ENCODE data around the gene RASAL2.
A peak's percentile ranks its signal among the peaks of the same experiment; 100 is the strongest.
"Not testable (repeated sequence)": the region's sequence is repeated elsewhere in the genome, so short reads cannot be mapped to it uniquely, and the experiment has no call there.

Gene RASAL2

DNA sequence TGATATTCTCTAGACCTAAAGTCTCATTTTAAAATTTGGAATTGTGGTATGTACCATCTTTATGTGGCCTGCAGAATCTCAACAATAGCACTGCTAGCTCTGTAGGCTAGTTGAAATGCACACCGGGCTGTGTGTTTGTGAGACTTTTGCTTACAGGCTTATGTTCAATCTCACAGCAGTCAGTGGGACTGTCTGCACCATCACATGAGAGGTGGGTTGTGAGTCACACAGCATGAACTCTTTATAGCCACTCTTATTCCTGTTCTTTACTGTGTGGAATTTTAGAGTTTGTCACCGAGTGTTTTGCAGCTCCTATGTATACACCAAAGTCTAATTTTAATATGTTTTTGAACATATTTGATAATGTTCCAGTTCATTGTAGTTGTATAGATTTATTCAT lies 74.6 kb downstream of the RASAL2 start:
- peak; percentile 57 for DNase-seq

DNA sequence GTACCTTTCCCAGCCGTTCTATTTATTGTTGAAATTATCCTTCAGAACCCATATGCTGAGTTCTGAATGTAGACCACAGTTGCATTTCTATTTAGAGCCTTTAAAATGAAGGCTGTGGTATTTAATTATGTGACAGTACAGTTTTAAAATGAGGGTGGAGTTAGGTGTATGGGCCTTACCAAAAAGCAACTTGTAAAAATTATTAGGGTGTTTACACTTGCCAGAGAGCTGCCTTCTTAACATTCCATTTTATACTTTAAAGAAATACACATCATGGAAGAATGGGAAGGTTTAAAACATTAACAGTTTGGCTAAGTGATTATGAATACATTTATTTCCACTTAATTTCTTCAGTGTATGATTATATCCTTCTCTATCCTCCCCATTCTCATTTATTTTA lies 75.7 kb downstream of the RASAL2 start:
- no peak for DNase-seq

DNA sequence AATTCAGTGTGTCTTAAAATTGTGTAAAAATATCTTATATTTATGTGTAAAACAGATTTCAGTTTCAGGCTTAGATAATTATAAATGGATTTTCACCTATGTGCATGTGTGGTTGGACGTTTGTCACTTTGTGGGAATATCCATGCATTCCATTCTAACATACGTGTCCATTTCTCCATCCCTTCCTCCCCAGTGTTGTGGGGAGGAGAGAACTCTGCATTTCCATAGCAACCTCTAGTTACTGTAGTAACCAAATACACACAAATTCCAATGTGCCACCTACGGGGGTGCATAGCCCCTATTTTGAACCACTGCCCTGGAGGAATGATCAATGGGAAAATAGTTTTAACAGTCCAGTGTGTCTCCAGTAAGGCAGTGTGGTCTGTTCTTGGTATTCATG lies 79.0 kb downstream of the RASAL2 start:
- DNase-seq, result peak; percentile 37

DNA sequence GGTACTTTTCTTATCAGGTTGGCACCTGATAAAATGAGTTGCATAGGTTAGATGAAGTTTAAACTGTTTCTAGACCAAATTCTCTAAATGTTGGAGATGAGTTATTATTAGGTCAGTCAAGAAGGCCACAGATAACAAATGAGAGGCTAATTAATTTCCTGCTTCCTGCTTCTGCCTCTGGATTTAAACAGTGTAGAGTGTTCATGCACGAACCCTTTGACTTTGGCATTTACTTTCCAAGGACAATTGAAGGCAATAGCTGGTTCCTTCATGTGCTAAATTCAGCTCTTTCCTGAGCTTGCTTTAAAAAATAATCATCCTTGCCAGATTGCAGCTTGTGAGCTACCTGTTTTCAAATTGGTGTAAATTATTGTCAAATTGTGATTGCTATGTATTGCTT lies 80.6 kb downstream of the RASAL2 start:
- no peak for DNase-seq

DNA sequence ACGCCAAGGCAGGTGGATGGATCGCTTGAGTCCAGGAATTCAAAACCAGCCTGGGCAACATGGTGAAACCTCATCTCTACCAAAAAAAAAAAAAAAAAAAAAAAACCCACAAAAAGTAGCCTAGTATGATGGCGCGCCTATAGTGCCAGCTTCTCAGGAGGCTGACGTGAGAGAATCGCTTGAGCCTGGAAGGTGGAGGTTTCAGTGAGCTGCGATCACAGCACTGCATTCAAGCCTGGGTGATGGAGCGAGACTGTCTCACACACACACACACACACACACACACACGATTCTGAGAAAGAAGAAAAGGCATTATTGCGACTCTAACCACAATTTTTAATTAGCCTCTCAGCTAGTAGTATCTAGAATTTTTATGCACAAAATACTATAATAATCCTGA lies 86.5 kb downstream of the RASAL2 start:
- DNase-seq, result no peak

DNA sequence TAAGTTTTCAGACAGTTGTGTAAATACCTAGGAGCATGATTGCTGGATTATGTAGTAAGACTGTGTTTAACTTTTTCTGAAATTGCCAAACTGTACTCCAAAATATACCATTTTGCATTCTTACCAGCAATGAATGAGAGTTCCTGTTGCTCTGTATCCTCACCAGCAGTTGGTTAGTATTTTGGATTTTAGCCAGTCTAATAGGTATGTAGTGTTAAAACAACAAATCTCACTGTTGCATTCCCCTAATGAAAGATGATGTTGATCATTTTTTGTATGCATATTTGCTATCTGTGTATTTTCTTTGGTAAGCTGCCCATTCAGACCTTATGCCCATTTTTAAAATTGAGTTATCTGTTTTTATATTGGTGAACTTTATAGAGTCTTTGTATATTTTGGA lies 89.9 kb downstream of the RASAL2 start:
- peak; percentile 5 for DNase-seq

DNA sequence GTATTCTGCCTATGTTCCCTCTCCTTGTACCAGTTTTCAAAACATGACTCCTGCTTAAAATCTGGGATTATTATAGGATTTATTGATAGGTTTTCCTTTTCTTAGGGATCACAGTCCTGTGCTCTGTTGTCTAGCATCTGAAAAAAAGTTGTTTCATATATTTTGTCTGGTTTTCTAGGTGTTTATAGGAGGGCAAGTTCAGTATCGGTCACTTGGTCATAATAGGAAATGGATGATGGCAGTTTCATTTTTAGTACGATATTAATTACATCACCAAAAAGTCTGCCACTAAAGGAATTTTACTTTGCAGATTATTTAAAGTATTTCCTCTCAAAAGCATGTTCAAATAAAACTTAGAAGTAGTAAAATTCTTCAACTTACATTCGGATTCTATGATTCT lies 94.4 kb downstream of the RASAL2 start:
- DNase-seq, result no peak

DNA sequence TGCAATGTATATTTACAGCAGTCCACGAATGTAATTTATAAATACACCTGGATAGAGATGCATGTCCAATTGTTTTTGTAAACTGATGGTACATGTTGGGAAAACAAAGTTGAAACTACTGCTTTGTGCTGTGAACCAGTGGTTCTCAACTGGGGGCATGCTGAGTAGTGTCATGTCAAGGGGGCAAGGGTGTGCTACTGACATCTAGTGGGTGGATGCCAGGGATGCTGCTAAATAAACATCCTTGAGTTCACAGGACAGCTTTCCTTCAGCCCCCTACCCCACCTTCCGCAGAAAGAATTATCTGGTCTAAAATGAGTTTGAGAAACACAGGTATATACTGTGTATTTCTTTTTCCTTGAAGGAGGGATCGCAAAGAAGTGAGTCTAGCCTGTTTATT lies 95.9 kb downstream of the RASAL2 start:
- peak; percentile 44 for DNase-seq

DNA sequence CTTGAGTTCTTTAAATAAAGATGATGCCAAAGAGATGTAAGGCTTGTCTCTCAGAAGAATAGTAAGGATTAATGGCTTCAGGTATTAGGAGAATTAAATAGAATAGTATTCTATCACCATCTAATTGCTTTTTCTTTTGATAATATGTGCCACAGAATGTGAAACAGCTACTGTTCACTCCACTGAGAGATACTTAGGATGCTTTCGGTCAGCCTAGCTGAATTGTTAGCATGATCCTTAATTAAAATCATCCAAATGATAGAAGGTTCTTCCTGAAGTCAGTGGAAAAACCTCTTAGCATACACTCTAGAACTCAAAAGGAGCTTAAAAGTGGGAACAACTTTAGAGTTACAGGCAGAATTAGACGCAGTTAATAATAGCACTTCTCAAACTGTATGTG lies 97.0 kb downstream of the RASAL2 start:
- DNase-seq, result no peak

DNA sequence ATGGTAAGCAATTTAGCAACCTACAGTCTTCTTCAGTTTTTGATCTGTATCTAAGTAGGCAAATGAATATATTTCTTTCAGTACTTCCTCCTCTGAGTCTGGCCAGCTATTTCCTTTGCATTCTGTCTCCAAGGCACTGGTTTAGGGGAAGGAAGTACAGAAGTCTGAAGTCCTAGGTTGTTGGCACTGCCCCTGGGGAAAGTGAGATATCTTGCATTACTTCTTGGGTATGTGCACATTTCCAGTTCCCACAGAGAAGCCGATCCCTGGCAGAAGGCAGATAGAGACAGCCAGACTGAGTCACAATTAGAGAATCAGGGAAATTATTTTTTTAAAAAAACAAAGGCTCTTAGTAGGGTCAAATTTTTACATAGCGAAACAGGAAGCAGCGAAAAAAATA lies 98.8 kb downstream of the RASAL2 start:
- DNase-seq, result peak; percentile 89

DNA sequence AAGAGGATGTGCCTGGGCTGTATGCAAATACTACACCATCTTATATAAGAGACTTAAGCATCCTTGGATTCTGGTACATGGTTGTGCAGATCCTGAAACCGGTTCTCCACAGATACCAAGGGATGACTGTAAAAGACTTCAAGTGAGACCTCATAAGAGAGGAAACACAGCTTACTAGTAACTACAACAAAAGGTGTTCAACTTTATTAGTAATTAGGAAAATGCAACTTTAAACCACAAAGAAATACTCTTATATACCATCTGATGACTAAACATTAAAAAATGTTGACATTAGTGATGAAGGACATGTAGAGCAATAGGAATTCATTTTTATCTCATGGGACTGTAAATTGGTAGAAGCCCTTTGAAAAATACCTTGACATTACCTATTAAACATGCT lies 102.7 kb downstream of the RASAL2 start:
- peak; percentile 7 for DNase-seq

DNA sequence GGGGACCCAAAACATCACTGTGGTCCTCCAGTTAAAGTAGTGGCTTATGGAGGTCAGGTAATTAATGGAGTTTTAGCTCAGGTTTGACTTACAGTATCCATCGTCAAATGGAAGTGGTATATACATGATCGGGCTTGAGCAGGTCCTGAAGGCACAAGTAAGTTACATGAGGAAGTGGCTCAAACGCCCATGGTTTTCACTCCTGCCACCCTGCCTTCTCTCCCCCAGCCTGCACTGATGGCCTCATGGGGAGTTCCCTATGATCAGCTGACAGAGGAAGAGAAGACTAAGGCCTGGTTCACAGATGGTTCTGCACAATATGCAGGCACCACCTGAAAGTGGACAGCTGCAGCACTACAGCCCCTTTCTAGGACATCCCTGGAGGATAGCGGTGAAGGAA lies 108.2 kb downstream of the RASAL2 start:
- DNase-seq, result not testable (repeated sequence)

DNA sequence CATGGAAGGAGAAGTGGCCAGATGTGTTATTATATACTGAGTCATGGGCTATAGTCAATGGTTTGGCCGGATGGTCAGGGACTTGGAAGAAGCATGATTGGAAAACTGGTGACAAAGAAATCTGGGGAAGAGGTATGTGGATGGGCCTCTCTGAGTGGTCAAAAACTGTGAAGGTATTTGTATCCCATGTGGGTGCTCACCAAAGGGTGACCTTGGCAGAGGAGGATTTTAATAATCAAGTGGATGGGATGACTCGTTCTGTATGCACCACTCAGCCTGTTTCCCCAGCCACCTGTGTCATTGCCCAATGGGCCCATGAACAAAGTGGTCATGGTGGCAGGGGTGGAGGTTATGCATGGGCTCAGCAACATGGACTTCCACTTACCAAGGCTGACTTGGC lies 108.6 kb downstream of the RASAL2 start:
- DNase-seq, result not testable (repeated sequence)

DNA sequence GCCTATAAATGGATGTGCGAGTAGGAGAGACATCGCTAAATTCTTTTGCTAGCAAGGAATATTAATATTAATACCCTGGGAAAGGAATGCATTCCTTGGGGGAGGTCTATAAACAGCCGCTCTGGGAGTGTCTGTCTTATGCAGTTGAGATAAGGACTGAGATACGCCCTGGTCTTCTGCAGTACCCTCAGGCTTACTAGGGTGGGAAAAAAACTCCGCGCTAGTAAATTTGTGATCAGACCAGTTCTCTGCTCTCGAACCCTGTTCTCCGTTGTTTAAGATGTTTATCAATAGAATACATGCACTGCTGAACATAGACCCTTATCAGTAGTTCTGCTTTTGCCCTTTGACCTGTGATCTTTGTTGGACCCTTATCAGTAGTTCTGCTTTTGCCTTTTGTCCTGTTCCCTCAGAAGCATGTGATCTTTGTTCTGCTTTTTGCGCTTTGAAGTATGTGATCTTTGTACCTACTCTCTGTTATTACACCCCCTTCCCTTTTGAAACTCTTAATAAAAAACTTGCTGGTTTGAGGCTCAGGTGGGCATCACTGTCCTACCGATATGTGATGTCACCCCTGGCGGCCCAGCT lies 114.5 kb downstream of the RASAL2 start:
- not testable (repeated sequence) for DNase-seq

DNA sequence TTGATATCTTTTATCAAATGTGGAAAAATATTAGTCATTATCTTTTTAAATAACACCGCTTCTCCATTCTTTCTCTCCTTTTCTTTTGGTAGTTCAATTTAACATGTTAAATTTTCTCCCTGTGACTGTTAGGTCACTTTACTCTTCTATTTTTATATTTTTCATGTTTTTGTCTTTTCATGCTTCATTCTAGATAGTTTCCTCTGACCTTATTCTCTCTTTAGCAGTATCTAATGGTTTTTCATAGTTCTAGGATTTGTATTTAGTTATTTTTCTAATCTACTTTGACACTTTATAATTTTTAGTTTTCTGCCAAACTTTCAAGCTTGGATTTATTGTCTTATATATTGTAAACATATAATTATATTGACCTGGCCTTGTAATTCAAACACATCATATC lies 116.0 kb downstream of the RASAL2 start:
- no peak for DNase-seq

DNA sequence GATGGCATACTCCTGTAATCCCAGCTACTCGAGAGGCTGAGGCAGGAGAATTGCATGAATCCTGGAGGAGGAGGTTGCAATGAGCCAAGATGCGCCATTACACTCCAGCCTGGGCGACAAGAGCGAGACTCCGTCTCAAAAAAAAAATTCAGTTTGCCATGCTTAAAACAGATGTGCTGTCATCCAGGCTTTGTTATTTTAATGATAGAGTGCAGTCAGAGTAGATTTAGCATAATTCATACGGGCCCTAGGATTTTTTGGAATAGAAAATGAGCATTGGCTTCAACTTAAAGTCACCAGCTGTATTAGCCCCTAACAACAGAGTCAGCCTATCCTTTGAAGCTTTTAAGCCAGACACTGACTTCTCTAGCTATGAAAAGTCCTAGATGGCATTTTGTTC lies 124.6 kb downstream of the RASAL2 start:
- DNase-seq, result no peak

DNA sequence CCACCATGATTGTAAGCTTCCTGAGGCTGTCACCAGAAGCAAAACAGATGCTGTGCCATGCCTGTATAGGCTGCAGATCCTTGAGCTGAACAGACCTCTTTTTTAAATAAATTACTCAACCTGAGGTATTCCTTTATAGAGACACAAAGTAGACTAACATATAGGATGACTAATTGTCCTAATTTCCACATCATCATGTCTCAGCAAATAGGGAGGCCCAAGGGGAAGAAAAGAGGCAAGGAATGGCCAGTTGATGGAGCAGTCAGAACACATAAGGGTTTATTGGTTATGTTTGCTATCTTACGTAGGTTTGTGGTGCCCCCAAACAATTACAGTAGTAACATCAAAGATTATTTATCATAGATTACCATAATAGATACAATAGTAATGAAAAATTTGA lies 126.2 kb downstream of the RASAL2 start:
- DNase-seq, result peak; percentile 37

DNA sequence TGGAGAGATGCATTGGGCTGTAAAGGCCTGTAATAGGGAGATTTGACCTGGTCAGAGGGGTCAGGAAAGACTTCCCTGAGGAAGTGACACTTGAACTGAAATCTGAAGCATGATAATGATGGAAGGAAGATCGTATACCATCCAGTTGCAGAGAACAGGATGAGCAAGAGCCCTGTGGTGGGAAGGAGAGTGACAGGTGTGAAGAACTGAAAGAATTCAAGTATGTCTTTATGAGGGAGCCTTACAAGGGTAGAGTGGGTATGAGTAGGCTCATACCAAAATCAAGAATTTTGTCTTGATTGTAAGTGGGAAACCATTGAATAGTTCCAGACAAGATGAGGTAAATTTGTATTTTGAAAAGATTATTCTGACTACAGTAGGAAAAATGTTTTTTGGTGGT lies 129.4 kb downstream of the RASAL2 start:
- no peak for DNase-seq

DNA sequence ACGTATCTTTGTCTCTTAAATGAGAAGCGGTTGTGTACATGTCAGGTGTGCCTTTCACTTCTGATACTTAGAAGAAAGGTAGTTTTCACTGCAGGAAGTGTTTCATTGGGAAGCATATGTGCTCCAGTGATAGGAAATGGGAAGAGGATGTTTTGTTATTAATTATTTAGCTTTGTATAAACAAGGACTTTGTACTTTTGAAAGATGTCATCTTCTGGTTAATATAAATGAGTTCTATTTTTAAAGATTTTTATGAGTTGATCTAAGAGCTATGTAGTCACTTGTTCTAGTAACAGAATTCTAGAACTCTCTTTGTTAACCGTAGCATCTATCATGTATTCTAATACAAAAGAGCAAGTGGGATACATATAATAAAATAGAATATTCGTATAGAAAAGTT lies 130.5 kb downstream of the RASAL2 start:
- no peak for DNase-seq

DNA sequence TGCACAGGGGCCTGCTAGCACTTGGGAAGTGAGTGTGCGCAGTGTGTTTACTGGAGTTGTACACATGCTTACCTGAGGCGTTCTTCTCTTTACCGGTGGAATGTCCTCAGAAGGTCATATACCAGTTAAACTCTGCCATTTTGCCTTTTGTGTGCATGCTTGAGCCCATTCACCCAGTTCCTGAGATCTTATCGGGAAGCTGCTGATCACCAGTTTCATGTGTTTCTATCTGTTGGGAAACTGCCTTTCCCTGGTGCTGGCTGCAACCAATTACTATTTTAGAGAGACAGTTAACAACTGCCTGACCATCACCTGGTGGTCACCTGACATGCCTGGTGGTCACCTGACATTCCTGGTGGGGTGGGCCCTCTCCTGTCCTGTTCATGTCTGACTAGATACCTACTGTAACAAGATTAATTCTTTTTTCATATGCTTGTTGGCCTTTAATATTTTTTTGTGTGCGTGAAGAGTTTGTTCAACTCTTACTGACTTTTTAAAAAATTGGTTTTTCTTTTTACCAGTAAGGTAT lies 137.0 kb downstream of the RASAL2 start:
- DNase-seq, result no peak

DNA sequence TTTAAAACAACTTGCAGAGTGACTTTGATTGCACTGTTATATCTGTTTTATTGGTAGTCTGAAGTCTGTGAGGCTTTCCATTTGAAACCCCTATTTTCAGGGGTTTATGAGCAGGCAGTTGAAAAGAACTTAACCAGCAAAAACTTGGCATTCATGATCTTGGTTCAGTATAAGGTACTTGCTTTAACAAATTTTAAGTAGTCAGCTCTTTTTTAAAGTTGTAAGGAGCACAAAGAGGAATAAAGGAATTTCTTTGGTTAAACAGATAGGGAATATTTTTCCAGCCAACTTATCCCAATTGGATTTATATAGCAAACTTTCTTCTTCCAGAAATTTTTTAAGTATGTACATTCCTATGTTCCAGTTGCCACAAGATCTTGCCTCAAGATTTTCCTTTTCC lies 138.2 kb downstream of the RASAL2 start:
- no peak for DNase-seq

DNA sequence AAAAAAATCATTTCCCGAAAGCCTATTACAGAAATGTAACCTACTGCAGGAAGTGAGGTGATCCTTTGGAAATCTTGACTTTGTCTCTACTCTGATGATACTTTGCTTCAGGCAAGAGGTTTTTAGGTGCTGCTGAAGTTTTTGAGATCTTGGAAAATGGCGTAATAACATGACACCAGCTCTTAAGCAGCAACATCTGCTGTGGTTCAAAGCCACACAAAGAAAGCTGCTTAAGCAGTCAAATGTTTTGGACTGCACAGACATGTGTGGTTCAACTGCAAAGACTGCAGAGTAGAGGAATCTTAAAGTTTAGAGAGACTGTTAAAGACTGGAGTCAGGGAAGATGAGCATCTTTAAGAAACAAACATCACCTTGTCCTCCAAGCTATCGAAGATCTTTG lies 139.0 kb downstream of the RASAL2 start:
- DNase-seq, result peak; percentile 56

DNA sequence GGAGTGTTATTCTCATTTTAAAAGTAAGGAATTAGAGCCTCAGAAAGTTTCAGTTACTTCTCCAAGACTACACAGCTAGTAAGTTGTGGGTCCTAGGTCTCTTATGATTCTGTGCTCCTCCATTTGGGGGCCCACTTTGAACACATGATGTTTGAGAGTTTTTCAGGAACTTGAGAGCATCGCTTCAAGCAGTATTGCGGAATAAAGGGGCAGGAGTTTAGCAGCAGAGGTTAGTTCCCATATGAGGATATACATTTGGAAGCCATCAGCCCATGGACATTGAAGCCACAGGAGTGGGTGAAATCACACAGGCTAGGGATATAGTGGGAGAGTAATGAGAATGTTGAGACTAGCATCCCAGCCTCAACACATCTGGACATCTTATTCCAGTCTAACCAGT lies 143.2 kb downstream of the RASAL2 start:
- DNase-seq, result no peak

DNA sequence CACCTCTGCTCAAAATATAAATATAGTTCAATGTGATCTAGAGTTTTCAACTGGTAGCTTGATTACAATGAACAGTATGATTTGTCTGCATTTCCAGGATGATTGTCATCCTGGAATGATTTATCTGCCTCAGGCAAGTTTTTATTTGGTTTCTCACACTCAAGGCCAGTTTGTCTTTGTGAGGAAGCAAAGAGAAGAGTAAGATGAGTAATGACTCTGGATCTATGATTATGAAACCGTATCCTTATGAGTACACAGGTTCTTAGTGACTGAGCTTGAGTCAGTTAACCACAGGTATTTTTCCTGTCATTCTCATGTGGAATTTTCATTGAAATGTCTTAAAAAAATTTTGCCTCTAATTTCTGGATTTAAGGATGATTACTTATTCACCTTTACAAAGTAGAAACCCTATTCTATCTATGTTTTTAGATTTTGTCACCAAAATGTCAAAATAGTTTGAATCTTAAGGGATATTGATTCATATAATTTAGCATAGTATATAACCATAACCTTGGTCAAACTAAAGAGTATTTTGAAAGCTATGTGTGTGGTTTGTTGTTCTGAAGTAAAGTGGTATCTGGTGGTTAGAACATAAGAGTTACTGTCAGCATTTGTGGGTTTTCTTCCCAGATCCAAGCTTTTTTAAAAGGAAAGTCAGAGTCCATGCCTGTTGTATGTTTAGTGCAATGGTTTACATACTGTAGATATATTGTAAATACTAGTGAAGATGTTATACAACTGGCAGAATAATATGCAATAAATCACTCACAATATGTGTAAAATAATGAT lies 145.0 kb downstream of the RASAL2 start:
- DNase-seq, result peak; percentile 98

DNA sequence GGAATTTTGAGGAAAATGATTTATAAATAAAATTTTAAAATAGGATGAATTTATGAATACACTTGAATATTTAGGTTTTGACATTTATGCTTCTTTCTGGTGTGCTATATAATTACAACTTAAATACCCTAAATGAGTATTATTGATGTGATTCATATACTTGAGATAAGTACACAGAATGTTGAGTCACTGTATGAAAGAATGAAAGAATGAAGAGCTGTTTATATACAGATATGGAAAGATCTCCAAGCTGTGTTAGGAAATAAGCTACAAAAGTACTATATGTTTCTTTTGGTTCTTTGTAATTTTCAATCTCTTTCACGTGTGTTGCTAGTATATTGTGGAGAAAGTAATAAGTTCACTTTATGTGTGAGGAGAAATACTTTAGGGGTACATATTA lies 147.2 kb downstream of the RASAL2 start:
- peak; percentile 55 for DNase-seq

Data from EL (cell line).